ENCODE measurements around the gene ABCA9.
A peak's percentile ranks its signal among the peaks of the same experiment; 100 is the strongest.
"Not testable (repeated sequence)": the region's sequence is repeated elsewhere in the genome, so short reads cannot be mapped to it uniquely, and the experiment has no call there.

Gene ABCA9

DNA sequence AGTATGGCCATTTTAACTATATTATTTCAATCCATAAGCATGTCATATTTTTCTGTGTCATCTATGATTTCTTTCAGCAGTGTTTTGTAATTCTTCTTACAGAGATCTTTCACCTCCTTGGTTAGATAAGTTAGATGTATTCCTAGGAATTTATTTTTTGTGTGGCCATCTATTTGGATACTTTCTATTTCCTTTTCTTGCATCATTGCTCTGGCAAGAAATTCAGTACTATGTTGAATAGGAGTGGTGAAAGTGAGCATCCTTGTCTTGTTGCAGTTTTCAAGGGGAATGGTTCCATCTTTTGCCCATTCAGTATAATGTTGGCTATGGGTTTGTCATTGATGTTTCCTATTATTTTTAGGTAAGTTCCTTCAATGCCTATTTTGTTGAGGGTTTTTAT, 15.1 kb upstream of the ABCA9 start:
- no peak overlapping the region for H3K4me3 ChIP-seq (ENCODE audit: low read depth, low read length)
- DNase-seq (ENCODE audit: low read depth) = no peak
- TF ChIP-seq, protein P1, sequence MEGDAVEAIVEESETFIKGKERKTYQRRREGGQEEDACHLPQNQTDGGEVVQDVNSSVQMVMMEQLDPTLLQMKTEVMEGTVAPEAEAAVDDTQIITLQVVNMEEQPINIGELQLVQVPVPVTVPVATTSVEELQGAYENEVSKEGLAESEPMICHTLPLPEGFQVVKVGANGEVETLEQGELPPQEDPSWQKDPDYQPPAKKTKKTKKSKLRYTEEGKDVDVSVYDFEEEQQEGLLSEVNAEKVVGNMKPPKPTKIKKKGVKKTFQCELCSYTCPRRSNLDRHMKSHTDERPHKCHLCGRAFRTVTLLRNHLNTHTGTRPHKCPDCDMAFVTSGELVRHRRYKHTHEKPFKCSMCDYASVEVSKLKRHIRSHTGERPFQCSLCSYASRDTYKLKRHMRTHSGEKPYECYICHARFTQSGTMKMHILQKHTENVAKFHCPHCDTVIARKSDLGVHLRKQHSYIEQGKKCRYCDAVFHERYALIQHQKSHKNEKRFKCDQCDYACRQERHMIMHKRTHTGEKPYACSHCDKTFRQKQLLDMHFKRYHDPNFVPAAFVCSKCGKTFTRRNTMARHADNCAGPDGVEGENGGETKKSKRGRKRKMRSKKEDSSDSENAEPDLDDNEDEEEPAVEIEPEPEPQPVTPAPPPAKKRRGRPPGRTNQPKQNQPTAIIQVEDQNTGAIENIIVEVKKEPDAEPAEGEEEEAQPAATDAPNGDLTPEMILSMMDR (IDR thresholded peaks at IDR 0.05; ENCODE audit: insufficient read depth, low read depth, low read length, missing control alignments) = no peak

DNA sequence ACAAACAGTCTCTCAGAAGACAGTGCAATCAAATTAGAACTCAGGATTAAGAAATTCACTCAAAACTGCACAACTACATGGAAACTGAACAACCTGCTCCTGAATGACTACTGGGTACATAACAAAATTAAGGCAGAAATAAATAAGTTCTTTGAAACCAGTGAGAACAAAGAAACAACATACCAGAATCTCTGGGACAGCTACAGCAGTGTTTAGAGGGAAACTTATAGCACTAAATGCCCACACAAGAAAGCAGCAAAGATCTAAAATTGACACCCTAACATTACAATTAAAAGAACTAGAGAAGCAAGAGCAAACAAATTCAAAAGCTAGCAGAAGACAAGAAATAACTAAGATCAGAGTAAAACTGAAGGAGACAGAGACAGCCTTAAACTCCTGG, 12.7 kb upstream of the ABCA9 start:
- not testable (repeated sequence) for H3K4me3 ChIP-seq (ENCODE audit: low read depth, low read length); DNase-seq (ENCODE audit: low read depth)

DNA sequence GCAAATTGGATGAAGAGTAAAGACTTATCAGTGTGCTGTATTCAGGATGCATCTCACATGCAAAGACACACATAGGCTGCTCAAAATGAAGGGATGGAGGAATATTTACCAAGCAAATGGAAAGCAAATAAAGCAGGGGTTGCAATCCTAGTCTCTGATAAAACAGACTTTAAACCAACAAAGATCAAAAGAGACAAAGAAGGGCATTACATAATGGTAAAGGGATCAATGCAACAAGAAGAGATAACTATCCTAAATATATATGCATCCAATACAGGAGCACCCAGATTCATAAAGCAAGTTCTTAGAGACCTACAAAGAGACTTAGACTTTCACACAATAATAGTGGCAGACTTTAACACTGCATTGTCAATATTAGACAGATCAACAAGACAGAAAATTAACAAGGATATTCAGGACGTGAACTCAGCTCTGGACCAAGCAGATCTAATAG, 12.1 kb upstream of the ABCA9 start:
- H3K4me3 ChIP-seq (ENCODE audit: low read depth, low read length); DNase-seq (ENCODE audit: low read depth): not testable (repeated sequence)

DNA sequence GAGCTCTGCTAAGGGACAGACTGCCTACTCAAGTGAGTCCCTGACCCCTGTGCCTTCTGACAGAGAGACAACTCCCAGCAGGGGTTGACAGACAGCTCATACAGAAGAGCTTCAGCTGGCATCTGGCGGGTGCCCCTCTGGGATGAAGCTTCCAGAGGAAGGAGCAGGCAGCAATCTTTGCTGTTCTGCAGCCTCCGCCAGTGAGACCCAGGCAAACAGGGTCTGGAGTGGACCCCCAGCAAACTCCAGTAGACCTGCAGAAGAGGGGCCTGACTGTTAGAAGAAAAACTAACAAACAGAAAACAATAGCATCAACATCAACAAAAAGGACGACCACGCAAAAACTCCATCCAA, 10.5 kb upstream of the ABCA9 start:
- DNase-seq (ENCODE audit: low read depth) = not testable (repeated sequence)

DNA sequence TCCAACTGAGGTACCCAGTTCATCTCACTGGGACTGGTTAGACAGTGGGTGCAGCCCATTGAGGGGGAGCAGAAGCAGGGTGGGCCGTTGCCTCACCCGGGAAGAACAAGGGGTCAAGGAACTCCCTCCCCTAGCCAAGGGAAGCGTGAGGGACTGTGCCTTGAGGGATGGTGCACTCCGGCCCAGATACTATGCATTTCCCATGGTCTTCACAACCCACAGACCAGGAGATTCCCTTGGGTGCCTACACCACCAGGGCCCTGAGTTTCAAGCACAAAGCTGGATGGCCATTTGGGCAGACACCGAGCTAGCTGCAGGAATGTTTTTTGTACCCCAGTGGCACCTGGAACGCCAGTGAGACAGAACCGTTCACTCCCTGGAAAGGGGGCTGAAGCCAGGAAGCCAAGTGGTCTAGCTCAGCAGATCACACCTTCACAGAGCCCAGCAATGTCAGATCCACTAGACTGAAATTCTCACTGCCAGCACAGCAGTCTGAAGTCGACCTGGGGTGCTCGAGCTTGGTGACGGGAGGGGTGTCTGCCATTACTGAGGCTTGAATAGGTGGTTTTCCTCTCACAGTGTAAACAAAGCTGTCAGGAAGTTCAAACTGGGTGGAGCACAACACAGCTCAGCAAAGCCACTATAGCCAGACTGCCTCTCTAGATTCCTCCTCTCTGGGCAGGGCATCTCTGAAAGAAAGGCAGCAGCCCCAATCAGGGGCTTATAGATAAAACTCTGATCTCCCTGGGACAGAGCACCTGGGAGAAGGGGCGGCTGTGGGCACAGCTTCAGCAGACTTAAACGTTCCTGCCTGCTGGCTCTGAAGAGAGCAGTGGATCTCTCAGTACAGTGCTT, 9.9 kb upstream of the ABCA9 start:
- DNase-seq (ENCODE audit: low read depth) = peak; percentile 39
- not testable (repeated sequence) for H3K4me3 ChIP-seq (ENCODE audit: low read depth, low read length)

More for the DNA sequence above, 10.5 kb upstream of the ABCA9 start:
- H3K4me3 ChIP-seq (ENCODE audit: low read depth, low read length) = not testable (repeated sequence)

DNA sequence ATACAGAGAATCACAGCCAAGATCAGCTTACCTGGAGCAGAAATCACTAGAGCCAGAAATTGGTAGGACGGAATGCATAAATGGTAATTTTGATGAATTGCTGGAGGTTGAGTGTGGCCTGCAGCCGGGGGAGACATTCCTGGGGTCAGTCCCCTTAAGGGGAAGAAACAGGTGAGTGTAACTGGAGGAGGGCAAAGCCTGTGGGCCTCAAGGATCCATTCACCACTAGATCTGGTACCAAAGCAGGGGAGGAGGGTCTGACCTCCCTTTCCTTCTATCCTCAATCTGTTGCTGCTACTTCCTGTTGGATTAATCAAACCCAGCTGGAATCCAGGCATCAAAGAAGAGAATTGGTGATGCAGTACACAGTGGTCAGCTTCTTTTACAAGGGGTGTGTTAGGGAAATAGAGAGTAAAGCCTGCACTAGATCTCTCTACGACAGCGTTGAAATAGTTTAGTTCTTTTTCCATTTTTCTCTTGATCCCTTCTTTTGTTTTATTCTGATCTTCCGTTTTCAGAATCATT, 8.6 kb upstream of the ABCA9 start:
- no peak for DNase-seq (ENCODE audit: low read depth)
- H3K4me3 ChIP-seq (ENCODE audit: low read depth, low read length) = no peak overlapping the region
- TF ChIP-seq, protein P1 (IDR thresholded peaks at IDR 0.05; ENCODE audit: insufficient read depth, low read depth, low read length, missing control alignments) = no peak

DNA sequence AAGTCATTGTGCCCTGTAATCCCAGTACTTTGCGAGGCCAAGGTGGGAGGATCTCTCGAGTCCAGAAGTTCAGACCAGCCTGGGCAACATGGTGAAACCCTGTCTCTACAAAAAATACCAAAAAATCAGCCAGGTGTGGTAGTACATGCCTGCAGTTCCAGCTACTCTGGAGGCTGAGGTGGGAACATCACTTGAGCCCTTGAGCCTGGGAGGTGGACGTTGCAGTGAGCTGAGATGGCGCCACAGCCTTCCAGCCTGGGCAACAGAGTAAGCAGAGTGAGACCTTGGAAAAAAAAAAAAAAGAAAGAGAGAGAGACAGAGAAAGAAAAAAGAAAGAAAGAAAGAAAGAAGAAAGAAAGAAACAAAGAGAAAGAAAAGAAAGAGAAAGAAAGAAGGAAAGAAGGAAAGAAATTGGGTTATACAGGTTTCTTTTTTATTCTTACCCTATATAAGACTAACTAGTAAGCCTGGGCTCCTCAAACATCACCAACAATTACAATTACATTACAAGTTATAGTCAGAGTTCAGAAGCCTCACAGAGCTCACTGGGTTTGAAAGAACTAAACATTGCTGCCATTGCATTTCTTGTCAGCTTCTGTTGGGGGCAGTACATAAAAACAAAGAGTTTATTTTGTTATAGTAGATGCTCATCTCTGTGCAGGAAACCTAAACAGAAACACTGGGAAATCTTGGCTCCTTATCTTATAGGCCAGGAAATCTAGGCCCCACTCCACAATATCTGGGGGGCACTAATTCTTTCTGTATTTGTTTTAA, 6.7 kb upstream of the ABCA9 start:
- H3K4me3 ChIP-seq (ENCODE audit: low read depth, low read length) = no peak overlapping the region
- TF ChIP-seq, protein P1 (IDR thresholded peaks at IDR 0.05; ENCODE audit: insufficient read depth, low read depth, low read length, missing control alignments) = no peak
- no peak for DNase-seq (ENCODE audit: low read depth)

DNA sequence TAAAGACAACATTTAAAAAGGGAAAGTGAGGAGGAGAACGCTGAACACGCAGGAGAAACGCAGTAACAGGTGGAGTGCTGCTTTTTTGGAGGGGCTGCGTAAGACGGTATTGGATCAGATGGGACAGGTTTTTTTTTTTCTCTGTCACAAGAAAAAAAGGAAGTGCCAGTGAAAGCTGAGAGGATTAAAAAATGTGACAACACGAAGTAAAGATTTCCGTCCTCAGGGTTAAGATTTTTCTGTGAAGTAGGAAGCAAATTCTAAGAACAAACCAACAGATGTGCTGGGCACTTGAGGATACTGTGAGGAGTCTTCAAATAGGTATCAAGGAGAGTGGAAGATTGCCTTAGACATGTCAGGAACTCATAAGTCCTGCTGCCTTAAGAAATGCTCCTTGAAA, 5.8 kb upstream of the ABCA9 start:
- TF ChIP-seq, protein P1 (IDR thresholded peaks at IDR 0.05; ENCODE audit: insufficient read depth, low read depth, low read length, missing control alignments) = no peak
- H3K4me3 ChIP-seq (ENCODE audit: low read depth, low read length) = no peak overlapping the region
- no peak for DNase-seq (ENCODE audit: low read depth)

DNA sequence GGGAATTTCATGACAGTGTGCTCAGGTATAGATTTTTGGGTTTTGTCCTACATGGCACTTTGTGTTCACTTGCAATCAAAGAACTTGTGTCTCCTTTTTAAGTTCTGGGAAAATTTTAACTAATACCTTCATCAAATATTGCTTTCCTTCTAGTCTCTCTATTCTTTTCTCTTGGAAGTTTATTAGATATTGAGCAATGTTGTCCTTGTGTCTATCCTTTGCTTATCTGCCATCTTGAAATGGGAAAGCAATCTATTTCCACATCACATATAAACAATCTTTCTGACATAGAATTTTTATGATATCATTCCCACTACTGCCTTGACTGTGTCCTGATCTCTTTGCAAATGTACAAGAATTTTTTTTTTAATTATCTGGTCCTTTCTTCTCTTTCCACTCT, 4.4 kb upstream of the ABCA9 start:
- no peak for DNase-seq (ENCODE audit: low read depth)
- TF ChIP-seq, protein P1 (IDR thresholded peaks at IDR 0.05; ENCODE audit: insufficient read depth, low read depth, low read length, missing control alignments) = no peak
- H3K4me3 ChIP-seq (ENCODE audit: low read depth, low read length) = no peak overlapping the region

Measured in GM12865 (cell line).